B cell (primary cell): Measurements from ENCODE around the gene GANAB.

Experiments used
- EZH2 ChIP-seq: IDR thresholded peaks from 2 replicates; pipeline ENCODE4 v1.6.1; 2012; ENCODE audit warnings: borderline replicate concordance, low read depth, mild to moderate bottlenecking, moderate library complexity, low read length; ENCODE audit not compliant: insufficient read depth, poor library complexity, severe bottlenecking
- TF ChIP-seq, protein P1 (sequence below): fragments of 200-600 bp; IDR thresholded peaks from one replicate; pipeline ENCODE4 v1.8.0; 2022; ENCODE audit warnings: antibody characterized with exemption, mild to moderate bottlenecking

- TF ChIP-seq, protein P1, sequence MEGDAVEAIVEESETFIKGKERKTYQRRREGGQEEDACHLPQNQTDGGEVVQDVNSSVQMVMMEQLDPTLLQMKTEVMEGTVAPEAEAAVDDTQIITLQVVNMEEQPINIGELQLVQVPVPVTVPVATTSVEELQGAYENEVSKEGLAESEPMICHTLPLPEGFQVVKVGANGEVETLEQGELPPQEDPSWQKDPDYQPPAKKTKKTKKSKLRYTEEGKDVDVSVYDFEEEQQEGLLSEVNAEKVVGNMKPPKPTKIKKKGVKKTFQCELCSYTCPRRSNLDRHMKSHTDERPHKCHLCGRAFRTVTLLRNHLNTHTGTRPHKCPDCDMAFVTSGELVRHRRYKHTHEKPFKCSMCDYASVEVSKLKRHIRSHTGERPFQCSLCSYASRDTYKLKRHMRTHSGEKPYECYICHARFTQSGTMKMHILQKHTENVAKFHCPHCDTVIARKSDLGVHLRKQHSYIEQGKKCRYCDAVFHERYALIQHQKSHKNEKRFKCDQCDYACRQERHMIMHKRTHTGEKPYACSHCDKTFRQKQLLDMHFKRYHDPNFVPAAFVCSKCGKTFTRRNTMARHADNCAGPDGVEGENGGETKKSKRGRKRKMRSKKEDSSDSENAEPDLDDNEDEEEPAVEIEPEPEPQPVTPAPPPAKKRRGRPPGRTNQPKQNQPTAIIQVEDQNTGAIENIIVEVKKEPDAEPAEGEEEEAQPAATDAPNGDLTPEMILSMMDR = no peak
- TF ChIP-seq EZH2 = no peak
Measured at GRCh38 chr11:62676698-62677097, 30.3 kb upstream of the GANAB start.
